Measurements from ENCODE around the gene CLASP1.
A peak's percentile ranks its signal among the peaks of the same experiment; 100 is the strongest.
"Not testable (repeated sequence)": the region's sequence is repeated elsewhere in the genome, so short reads cannot be mapped to it uniquely, and the experiment has no call there.

CLASP1 gene

DNA sequence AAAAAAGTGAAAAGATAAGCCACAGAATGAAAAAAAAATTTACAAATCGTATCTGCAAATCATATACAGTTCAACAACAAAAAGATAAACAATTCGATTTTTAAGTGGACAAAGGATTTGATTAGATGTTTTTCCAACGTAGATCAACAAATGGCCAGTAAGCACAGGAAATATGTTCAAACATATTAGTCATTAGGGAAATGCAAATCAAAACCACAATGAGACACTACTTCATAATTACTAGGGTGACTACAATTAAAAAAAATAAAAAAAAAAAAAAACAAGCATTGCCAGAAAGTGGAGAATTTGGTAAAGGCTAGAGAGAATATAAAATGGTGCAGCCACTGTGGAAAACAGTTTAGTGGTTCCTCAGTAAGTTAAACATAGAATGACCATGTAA is 156.9 kb downstream of the CLASP1 start:
- no peak for DNase-seq

DNA sequence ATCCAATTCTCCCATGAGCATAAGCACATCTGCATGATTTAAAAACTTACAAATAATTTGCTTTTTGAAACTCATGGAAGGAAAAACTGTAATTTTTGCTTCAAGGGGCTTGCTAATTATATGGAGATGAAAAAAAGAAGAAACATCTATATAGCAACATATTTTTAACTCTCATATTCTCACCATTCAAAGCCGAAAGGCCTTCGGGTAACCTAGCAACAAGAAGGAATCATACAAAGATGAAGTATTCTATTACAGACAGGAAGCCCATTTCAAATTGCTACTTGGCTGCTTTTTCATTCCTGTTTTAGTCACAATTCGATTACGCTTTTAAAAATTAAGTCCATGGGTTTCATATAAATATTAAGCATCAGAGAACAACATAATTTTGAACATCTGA is 157.7 kb downstream of the CLASP1 start:
- no peak for DNase-seq

DNA sequence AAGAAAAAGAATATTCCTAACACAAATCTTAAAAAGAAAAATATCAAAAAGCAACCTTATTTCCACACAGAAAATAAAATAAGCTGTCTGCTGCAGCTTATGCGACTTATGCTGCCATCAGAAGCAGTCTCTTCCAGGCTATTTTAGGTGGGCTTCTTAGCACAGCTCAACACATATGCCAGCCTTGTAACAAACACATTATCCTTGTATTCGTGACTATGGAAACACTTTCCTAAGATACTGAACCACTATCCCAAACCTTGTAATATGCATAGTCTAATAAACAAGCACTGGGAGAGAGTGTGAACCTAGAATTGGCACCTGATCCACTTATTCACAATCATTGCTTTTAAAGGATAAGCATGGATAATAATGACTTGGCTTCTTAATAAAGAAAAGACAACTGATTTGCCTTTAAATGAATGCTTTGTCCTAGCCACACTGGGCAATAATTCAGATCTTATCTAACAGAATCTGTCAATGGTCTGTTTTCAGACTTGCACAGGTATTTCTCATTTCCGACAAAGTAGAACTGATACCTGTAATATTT is 158.6 kb downstream of the CLASP1 start:
- no peak for DNase-seq

DNA sequence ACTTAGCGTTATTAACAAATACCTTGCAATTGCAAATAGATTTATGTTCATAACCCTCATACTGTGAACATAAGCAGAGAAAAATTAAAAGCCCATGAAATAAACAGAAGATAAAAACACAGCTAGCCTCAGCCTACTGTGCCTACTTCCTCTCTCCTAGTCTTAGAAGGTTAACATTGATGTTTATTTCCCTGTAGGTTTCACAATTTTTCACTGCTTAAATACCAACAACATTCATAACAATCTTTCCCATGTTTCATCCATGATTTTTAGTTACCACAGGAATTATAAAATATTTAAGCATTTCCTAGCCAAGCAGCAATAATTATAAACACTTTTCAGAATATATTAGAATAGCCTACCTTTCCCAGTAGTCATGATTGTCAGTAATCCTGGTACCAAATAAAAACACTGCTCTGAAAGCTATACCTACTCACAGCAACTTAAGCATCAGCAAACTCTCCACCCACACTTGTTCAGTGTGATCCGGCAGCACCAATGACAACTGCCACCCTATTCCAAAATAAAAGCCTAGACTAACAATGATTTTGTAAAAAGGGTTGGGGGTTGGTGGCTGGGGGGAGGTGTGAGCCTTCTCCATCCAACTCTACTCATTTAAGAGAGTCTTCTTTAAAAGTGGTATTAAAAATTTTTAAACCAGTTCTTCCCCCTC is 159.2 kb downstream of the CLASP1 start:
- DNase-seq = no peak

DNA sequence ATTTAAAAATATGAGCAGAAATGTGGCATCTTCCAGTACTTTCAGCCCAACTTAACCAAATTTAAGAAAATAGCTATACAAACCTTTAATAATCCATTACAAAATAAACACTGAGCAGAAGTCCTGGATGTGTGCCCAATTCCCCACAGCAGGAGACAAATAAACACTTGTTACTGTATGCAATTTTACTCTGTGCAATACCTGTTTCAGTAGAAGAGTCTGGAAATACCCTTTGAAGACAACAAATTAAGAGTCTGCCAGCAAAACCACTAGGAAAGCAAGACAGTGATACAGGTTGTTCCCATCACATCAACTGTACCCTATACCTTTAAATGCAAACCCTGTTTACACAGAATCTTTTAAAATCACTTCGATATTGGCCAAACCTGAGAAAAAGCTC is 160.0 kb downstream of the CLASP1 start:
- DNase-seq = no peak

DNA sequence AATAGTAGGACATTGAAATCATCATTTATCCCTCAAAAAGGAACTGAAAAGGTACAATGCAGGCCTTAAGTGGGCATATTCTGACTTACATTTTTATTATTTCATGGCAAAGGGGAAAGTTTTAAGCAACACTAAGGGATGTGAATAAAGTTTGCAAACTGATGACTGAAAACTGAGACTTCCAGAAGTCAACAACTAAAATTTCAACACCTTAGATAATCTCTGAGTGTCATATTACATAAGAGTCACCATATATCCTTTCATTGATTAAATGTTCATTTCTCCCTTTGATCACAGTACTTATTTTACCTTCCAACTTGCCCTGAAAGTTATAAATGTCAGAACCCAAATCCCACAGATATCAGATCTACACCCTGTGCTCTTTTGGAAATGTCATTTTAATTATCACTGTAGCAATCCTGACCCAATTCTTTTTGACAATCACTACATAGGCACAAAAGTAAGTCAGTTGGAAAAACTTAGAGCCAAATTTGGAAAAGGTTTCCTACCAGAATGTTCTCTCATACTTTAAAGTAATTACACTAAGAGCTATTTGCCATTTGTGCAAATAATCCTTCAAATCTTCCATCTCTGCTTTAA is 163.0 kb downstream of the CLASP1 start:
- no peak for DNase-seq

DNA sequence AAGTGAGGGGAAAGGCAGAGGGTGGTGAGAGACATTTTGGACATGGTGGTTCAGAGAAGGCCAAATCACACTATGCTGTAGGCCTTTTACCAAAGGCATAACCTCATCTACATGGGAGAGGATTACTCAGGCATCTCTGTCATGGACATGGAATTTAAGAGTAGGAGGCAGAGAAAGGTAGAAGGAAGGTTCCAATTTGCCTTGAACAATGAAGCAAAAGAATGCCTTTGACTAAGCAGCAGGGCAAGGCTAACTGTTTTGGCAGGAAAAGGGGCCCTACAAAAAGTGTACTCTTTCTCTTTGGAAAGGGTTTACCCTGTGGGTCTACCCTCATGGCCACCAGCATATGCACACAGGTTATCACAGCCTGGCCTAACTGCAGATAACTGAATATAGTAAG is 164.2 kb downstream of the CLASP1 start:
- no peak for DNase-seq

DNA sequence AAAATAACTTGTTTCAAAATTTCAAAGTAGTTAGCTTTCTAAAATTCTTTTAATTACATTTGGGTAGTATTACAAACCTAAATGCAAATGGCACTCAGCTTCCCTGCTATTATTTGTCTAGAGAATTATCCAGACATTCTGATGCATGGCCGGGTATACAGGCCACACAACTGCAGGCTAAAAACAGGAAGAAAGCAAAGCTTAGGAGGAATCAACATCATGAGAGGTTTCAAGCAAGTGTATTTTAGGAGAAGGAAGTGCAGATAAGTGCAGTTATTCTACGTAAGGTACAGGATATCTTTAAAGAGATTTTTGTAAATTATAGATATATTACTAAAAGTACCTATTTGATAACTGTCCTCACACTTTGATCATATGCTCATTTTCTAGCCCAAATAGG is 165.4 kb downstream of the CLASP1 start:
- DNase-seq = no peak

DNA sequence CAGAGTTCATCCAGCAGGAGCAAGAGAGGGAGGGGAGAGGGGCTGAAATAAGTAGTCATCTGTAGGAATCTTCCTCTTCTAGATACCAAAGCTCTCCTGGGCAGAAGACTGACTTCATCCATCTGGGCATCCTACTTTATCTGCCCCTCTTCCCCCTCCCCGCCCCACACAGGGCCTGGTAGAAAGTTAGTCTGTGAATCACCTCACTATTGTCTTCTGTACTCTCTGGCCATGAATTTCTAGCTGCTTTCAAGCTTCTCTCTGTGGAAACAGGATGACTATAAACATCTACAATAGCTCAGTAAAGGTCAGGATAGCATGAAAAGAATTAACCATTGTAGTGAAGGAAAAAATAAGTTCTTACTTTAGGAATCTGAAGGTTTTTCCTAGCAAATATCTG is 166.2 kb downstream of the CLASP1 start:
- DNase-seq = no peak

DNA sequence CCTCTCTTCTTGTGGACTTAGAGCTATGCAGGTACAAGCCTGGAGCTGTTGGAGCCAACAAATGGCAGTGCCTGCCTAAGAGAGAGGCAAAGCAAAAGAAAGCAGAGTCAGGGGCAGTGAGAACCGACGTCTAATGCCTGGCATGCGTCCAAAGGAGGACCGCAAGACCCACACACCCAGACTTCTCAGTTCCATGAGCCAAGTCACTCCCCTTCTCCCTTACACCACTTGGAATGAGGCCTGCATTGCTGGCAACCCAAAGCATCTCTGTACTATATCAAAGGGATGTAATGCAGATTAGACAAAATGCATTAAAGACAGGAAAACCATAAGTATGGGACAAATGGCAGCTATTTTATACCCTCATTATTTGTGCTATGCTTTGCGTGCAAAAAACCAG is 168.4 kb downstream of the CLASP1 start:
- DNase-seq = no peak

DNA sequence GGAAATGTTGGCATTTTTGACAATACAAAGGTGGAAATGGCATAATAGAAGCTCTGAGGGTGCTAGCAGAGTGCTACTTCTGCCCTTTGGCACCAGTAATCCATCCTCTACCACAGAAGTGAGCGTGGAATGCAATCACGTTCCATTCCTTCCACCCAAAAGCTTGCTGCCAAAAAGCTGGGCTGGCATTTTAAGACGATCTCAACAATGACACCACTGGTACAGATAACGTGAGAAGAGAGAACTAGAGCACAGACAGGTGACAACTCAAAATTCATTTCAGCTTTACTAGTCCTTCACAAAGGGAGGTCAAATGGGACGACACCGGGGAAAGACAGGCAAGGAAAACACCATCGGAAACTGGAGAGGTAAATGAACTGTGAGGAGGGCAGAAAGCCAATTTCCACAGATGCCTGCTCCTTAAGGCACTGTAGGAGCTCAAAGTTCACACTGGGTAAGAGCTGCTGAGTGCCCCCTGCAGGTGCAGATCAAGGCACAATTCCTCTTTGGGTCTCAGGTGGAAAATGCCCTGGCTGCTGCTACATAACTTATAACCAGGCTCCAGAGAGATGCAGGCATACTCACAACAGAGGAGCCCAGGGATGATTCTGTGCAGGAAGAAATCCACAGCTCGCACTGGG is 169.3 kb downstream of the CLASP1 start:
- peak; percentile 62 for DNase-seq

DNA sequence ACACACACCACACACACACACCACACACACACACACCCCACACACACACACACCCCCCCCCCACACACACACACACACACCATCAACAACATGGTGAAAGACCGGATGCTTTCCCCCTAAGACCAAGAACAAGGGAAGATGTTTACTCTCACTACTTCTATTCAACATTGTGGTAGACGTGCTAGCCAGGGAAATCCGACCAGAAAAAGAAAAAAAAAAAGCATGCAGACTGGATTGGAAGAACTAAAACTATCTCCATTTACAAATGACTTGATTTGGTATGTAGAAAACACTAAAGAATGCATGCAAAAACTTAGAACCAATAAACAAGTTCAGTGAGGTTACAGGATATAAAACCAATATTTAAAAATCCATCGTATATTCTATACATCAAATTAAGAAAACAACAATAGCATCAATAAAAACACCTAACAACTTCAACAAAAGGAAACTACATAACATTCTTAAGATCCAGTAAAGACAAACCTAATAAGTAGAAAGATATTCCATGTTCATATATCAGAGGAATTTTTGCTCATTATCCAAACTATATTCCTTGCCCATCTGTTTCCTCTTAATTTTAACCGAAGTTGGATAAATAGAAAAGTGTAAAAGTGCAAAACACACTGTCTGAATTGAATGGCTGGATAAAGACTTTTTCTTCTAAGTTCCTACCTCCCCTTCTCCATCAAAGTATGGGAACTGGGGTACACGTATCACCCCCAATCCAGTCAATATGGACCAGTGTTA is 170.1 kb downstream of the CLASP1 start:
- no peak for DNase-seq

DNA sequence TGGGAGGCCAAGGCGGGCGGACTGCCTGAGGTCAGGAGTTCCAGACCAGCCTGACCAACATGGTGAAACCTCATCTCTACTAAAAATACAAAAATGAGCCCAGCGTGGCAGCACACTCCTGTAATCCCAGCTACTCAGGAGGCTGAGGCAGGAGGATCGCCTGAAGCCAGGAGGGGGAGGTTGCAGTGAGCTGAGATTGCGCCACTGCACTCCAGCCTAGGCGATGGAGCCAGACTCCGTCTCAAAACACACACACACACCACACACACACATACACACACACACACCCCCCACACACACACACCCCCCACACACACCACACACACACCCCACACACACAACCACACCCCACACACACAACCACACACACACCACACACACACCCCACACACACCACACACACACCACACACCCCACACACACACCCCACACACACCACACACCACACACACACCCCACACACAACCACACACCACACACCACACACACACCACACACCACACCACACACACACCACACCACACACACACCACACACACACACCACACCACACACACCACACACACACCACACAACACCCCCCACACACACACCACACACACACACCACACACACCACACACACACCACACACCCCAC is 170.8 kb downstream of the CLASP1 start:
- not testable (repeated sequence) for DNase-seq

DNA sequence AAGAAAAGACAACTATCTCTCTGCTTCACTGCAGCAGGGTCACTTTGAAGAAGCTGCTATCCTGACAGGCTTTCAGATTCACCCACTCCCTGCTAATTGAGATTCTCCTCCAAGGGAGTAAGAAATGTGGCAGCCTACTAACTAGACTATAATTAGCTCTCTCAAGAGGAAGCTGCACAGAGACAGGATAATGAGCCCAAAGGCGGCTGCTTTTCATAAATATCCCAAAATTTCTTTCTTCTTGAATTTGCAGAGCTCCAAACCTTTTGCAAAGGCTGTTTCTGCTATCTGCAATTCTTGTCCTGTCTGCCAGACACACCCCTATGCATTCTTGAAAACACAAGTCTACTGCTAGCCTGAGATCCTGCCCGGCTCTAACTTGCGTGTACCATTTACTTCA is 172.6 kb downstream of the CLASP1 start:
- peak; percentile 71 for DNase-seq

DNA sequence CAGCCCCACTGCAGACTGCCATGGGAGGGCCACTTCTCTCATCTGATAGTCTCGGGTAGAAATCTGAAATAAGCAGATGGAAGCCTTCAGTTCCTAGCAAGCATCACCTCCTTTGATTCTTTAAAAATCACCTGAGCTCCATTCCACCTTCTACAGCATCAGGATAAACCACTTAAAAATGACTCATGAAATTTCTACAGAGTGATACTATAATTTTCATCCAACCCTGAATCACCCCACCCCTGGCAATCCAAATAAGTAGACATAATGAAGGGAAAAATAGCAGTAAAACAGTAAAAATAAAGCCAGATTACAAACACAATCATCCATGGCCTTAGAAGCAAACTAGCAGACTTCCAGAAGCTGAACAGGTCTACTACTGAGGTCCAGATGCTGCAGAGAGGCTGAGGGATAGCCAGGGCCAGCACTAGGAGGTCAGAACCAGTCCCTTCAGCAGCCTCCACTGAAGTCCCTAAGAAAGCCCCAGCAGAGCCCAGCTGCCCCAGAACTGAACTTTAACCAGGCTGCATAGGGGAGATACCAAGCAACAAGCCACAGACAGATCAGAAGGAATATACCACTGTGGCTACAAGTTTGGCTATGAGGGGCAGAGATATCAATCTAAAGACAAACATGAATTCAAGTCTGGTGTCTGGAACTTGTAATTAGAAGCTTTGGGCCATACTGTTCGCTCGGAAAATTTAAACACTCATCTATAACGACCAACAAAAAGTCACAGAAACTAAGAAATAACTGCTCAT is 173.3 kb downstream of the CLASP1 start:
- DNase-seq = peak; percentile 65

DNA sequence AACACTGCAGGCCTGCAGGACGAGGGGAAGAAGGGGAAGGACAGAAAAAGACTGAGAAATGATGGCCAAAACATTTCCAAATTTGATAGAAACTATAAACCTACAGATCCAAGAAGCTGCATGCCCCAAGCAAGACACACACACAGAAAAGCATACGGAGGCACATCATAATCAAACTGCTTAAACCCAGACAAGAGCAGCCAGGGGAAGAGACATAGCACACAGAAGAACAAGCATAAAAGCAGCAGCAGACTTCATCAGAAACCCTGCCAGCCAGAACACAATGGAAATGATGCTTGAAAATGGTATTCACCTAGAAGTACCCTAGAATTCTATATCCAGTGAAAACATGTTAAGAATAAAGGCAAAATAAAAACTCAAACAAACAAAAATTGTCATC is 175.8 kb downstream of the CLASP1 start:
- no peak for DNase-seq

DNA sequence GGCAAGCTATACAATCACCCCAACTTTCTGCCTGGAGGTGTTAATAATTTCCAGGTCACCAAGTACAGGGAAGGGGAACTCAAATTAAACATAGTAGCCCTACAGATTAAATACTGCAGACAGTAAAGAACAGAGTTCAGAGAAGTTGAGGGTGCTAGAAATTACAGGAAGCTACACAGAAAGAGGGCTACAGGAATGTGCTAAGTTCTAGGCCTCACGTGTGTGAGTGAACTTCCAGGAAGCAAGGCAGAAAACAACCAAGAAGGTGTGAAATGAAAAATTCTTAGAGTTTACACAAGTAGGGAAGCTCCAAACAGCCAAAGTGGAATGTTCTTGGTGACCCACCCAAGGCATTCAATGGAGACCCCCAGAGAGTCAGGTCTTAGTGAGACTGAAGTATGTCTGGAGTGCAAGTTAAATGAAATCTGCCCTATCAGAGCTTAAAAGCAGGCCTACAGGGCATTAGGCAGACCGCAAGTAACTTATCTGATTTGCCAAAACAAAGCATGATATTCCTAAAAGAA is 176.7 kb downstream of the CLASP1 start:
- DNase-seq = no peak

DNA sequence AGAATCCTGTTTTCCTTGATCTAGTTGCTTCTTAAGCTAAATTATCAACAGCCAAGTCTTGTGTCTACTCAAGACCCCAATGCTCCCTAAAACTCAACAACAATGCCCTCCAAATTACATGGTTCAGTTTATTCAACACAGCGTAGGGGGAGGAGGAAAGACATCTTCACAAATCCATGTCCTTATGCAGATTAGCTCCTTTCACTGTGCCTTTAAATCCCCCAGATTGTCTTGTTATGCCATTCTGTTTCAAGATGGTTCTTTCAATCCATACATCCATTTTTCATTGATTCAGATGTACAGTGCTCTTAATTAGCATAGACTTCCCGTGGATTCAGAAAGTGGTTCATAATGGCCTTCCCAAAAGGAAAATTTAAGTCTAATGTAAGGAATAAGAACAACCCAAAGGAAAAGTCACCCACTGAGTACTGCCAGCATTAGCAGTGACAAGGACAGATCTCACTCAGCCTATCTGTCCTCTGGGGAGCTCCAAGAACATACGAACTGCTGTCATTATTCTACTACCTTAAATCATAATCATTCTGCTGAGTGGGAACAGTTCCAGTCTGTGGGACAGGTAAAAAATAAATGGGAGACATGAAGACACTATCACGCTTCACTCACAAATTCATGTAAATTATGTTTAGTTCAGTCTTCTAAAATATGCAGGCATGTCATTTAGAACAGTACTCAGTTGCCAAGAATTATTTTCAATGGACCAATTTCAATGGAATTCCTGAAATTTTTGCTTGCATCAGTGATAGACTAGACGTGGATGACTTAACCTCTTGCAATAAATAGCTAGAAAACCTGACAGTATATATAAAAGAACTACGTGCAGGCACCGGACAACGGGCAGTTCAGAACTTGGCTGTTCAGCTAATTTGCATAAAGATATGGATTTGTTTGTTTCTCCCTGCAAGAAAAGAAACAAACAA is 177.5 kb downstream of the CLASP1 start:
- no peak for DNase-seq

DNA sequence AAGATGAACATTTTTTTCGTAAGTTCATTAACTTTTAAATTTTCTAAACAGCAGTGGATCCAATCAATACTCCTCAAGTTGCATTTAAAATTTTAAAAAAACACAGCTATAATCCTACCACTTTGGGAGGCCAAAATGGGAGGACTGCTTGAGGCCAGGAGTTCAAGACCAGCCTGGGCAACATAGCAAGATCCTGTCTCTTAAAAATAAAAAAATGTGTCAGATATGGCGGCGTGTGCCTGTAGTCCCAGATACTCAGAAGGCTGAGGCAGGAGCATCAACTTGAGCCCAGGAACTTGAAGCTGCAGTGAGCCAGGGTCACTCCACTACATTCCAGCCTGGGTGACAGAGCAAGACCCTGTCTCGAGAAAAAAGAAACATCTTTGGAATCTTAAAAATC is 178.3 kb downstream of the CLASP1 start:
- no peak for DNase-seq

DNA sequence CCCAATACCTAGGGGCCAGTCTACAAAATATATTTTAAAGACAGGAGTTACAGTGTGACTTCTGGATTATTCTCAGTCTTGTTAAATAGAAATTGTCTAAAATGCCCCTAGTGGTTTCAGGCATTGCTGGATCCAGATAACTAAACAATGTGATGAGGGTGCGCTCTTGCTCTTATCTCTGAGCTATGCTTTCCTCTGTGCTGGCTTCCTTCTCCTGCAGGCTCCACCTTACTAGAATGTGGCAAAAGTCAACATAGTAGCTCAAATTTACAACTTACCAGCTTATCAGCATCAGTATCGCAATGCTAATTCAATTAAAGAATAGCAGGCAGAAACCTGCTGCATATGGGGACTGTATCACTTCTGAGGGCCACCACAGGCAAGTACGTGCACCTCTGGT is 179.9 kb downstream of the CLASP1 start:
- no peak for DNase-seq

DNA sequence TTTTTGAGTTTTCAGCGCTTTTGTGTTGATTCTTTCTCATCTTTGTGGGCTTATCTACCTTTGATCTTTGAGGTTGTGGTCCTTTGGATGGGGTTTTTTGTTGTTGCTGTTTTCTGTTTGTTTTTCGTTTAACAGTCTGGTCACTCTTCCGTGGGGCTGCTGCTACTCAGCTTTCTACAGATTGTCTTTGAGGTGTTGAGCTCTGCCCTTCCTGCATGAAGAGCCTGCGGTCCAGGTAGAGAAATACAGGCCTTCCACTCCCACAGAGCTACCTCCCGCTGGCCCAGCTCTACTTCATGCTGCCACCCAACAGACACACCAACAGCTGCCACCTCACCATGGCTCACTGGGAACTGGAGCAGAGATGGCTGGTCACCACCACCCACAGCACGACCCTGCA is 180.3 kb downstream of the CLASP1 start:
- DNase-seq = no peak
